ENCODE measurements around the gene ATP1A2.

GRCh38 chr1:160164121-160164520 is 48.6 kb downstream of the ATP1A2 start:
- TF ChIP-seq CTCF (IDR thresholded peaks at IDR 0.05) (no peak), POLR2AphosphoS5 (IDR thresholded peaks at IDR 0.05; ENCODE audit: low read depth, low read length) (no peak)

All from Panc1 (cell line).